GM12865 (cell line): Measurements from ENCODE around the gene GPR31.
"Not testable (repeated sequence)": the region's sequence is repeated elsewhere in the genome, so short reads cannot be mapped to it uniquely, and the experiment has no call there.

Experiments used
- DNase-seq: peaks from one replicate; pipeline ENCODE4 v3.0.0; 2010; ENCODE audit warnings: low read depth
- H3K4me3 ChIP-seq: 2 replicates; pipeline ENCODE4 v1.5.1; 2011; ENCODE audit warnings: mild to moderate bottlenecking, low read depth, low read length, control low read depth
- TF ChIP-seq, protein P1 (sequence below): IDR thresholded peaks from 2 replicates; pipeline ENCODE4 v1.5.1; 2011; ENCODE audit warnings: low read length, control low read depth, low read depth, inconsistent platforms; ENCODE audit not compliant: insufficient read depth; ENCODE audit errors: missing control alignments

The GPR31 gene, protein sequence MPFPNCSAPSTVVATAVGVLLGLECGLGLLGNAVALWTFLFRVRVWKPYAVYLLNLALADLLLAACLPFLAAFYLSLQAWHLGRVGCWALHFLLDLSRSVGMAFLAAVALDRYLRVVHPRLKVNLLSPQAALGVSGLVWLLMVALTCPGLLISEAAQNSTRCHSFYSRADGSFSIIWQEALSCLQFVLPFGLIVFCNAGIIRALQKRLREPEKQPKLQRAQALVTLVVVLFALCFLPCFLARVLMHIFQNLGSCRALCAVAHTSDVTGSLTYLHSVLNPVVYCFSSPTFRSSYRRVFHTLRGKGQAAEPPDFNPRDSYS

DNA sequence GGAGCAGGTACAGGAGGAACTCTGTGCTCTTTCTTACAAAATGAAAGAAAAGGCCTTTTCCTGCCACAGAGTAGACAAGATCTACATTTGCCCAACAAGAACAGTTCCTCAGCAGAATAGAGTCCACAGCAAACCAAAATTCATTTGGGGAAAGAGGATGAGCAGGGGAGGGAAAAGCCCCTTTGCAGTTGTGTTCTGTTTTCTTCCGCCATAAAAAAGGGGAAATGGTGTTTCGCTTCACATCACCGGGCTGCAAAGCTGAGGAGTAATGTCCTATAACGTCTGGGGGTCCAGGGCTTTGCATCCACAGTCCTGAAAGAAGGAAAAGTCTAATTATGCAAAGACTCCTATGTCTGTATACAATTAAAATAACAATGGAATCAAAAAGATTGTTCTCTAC lies at the start of gene GPR31:
Gene GPR31 (minus strand): TSS at position 118 of the 400 bp plus-strand sequence. CDS start 149 bp downstream, outside the sequence.
- H3K4me3 ChIP-seq = no peak within 1 kb of the TSS
- DNase-seq = no peak
- TF ChIP-seq, protein P1, sequence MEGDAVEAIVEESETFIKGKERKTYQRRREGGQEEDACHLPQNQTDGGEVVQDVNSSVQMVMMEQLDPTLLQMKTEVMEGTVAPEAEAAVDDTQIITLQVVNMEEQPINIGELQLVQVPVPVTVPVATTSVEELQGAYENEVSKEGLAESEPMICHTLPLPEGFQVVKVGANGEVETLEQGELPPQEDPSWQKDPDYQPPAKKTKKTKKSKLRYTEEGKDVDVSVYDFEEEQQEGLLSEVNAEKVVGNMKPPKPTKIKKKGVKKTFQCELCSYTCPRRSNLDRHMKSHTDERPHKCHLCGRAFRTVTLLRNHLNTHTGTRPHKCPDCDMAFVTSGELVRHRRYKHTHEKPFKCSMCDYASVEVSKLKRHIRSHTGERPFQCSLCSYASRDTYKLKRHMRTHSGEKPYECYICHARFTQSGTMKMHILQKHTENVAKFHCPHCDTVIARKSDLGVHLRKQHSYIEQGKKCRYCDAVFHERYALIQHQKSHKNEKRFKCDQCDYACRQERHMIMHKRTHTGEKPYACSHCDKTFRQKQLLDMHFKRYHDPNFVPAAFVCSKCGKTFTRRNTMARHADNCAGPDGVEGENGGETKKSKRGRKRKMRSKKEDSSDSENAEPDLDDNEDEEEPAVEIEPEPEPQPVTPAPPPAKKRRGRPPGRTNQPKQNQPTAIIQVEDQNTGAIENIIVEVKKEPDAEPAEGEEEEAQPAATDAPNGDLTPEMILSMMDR = no peak

DNA sequence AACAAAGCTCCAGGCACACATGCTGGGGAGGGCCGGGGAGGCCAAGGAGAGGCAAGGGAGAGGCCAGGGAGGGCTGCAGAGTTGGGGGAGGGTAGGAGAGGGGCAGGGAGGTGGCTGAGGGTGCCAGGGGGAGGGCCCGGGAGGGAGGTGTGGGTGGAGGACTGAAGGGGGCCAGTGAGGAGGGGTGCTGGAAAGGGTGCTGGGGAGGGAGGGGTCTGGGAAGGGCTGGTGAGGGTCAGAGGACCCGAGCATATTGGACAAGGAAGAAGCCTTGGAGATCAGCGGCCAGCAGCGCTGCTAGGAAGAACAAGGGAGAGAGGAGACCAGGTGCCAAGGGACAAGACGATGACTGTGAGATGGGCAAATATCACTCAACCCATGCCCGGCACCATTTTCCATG lies 49.7 kb upstream of the GPR31 start:
- TF ChIP-seq, protein P1 = no peak

DNA sequence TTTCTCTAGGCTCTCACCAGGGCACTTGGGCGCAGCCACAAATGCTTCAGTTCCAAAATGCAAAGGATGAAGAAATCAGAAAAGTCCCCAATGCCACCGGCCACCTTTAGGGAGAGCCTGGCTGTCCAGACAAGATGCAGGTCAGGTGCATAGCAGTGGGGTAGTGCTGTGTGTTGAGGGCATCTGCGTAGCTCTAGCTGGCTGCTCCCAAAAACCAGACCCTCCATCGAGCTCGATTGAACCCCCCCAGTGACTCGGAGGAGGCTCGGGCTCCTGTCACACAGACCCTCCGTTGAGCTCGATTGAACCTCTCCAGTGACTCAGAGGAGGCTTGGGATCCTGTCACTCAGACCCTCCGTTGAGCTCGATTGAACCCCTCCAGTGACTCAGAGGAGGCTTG lies 47.5 kb upstream of the GPR31 start:
- not testable (repeated sequence) for H3K4me3 ChIP-seq

More for the DNA sequence above, 49.7 kb upstream of the GPR31 start:
- H3K4me3 ChIP-seq = no peak overlapping the region
- no peak for DNase-seq

DNA sequence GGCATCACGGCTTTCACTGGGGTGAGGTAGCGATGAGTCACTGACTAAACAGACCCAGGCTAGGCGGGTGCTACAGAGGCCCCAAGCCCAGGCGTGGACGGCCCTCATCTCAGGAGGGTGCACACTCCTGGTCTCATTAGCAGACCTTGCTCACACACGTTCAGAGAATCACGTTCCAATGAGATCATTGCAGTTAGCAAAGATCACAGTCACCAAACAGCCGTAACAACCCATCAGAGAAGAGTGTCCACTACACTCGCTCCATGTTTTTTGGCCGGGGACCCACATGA lies 46.2 kb upstream of the GPR31 start:
- DNase-seq, H3K4me3 ChIP-seq: not testable (repeated sequence)

More for the DNA sequence above, 47.5 kb upstream of the GPR31 start:
- DNase-seq = not testable (repeated sequence)

DNA sequence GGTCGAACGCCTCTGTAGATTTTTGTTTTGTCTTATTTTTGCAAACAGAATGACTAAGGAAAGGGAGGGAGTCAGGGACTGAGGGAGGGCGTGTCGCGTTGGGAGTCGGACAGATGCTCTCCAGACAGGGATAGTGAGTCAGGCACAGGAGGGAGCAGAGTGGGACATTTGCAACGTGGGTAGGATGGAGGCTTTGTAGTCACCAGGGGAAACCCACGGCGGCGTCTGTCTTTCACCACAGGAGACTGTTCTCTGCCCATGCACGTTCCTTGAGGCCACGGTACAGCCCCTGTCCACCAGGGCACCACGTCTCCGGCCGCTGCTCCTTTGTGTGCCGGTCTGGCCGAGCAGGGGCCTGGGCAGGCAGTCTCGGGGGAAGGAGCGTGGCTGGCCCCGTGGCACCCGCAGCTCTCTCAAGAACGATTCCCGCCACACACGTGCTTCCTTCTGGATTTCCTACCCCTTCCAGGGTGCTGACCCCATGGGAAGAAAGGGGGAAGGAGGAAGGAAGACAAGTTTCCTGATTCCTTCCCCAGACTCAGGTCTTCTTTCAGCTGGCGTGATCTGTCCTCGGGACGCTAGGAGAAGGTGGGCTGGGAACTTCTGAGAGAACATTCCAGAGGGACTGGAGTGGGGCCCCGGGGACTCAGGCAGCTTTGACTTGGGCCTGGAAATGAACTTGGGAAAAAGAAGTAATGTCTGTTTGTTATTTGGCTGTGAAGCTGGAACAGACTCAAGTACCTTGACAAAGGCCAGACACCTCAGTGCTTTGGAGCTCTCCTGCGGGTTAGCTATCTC lies 45.7 kb upstream of the GPR31 start:
- H3K4me3 ChIP-seq, DNase-seq: not testable (repeated sequence)

DNA sequence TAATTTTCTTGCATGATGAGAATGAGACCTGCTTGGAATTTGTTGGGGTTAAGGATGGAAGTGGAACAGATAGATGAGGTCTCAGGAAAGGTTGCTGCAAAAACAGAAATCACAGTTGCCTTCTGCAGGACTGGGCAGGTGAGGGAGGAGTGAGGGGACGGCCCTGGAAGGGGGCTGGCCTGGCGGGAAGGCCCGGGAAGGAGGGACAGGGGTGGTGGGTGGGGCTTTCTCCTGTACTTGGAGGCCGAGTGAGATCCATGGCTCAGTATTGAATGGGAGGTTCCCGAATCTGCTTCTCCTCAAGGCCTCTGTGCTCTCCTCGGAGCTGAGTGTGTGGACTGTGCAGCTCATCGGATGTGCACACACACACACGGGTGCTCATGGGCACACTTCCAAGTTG lies 44.8 kb upstream of the GPR31 start:
- not testable (repeated sequence) for H3K4me3 ChIP-seq, DNase-seq

DNA sequence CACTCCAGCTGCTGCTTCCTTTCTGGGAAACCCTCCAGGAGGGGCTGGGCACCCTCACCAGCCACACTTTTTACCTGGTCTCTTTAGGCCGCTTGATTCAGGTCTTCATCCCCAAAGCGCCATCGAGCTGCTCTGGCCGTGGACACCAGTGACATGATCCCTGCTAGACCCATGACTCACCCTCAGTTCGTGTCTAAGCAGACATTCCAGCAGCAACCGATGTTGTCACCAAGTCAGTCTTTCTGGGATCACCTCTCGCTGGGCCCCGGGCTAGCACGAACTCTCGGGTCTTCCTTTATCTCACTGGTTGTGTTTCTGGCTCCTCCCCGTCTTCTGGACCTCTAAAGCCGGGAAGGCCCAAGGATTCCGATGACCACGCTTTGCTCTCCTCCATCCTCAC lies 43.0 kb upstream of the GPR31 start:
- TF ChIP-seq, protein P1 = no peak
- no peak for DNase-seq
- no peak overlapping the region for H3K4me3 ChIP-seq

DNA sequence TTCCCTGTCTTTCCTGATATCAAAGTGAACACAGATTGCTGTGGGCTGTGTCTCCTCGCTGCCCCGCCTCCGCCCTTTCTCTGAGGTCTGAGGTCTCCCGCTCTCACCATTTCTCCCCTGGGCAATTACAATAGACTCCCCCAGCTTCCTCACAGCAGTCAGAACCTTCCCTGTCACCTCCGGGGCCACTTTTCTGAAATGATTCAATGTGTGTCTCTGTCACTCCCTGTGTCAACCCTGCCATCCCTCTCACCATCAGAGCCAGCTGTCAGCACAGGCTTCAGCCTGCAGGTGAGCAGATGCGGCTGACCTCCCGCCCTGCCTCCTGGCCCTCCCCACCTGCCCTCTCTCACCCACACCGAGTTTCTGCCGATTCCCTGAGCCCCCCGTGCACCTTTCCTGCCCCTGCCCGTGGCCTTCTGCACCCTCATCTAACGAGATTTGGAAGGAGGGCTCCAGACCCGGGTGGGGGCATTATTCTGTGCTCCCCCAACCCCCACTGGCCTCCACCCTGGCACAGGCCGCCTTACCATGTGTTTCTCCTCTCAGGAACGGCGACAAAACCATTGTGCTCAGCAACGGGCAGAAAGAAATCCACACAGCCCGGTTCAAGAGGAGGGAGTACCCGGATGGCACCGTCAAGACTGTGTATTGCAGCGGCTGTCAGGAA lies 38.3 kb upstream of the GPR31 start:
- not testable (repeated sequence) for DNase-seq, H3K4me3 ChIP-seq

DNA sequence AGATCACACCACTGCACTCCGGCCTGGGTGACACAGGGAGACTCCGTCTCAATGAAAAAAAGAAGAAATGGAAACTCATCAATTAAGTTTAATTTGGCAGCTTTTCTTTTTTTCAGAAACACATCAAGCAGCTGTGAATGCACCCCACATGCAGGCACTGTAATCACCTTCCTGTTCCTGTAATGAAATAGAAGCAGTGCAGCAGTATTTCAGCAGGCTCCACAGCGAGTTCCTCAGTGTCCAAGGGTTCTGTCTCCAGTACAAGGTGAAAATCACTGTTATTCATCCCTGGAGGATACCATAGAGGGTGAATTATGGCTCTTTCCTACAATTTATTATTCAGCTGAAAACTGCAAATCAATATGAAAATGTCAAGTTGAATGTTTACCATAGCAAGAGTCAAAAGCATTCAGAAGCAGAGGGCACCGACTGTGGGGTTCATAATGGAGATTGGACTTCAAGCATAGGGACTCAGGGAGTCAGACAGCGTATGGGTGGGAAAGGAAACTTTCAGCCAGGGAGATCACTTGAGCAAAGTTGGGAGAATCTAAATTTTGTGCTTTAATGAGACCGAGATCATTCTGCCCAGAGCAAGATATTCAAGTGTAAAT lies 35.8 kb upstream of the GPR31 start:
- DNase-seq, H3K4me3 ChIP-seq: not testable (repeated sequence)

DNA sequence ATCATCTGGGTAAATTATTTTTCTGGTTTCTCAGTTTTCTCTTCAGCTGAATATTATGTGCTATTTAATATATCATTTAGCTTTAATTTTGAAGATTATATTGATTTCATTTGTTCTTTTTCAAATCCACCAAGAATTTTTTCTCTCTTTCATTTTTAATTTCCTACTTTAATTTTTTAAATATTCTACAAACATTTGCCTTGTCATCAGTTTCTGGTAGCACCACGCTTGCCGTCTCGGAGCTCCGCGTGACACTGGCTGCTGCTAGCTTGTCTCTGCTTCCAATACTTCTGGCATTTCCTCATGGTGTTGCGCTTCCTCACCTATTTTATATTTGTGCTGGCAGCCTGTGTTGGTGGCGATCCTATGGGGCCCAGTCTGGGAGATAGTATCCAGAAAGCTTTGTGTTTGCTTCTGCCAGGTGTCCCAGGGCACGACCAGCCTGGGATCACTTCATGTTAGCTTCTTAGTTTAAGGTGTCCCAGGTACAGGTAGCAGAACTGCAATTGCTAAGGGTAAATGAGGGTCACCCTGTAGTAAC lies 33.3 kb upstream of the GPR31 start:
- DNase-seq, H3K4me3 ChIP-seq: not testable (repeated sequence)

DNA sequence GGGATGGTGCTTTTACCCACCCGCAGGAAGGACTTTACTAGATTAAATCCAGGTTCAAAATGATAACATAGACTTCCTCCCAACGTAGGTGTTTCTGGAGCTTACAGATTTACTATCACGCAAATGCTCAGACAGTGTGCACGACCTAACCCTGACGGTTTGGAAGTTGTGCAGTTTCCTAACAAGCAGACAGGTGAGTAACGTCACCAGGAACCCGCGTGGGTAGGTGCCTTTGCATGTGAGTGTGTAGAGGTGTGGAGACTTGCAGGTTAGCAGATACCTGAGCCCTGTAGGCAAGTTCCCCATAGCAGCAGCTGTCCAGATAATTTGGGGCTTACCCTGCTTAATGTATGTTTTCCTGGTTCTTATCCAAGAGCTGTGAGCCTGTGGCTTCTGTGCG lies 29.5 kb upstream of the GPR31 start:
- H3K4me3 ChIP-seq, DNase-seq: not testable (repeated sequence)

DNA sequence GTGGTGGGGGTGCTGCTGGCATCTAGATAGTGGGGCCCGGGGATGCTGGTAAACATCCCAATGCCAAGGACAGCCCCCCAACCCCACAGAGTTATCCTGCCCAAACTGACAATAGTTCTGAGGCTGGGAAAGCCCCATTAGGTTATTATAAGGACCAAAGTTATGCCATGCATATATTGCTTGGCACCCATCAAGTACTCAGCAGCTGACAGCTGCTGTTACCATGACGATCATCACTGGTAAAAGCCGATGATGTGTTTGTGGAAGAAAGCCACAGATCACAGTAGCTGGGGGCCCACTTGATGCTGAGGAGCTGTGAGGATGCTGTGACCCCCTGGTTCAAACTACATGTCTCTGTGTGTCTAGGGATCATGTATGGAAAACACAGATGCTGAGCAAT lies 27.3 kb upstream of the GPR31 start:
- not testable (repeated sequence) for H3K4me3 ChIP-seq, DNase-seq

DNA sequence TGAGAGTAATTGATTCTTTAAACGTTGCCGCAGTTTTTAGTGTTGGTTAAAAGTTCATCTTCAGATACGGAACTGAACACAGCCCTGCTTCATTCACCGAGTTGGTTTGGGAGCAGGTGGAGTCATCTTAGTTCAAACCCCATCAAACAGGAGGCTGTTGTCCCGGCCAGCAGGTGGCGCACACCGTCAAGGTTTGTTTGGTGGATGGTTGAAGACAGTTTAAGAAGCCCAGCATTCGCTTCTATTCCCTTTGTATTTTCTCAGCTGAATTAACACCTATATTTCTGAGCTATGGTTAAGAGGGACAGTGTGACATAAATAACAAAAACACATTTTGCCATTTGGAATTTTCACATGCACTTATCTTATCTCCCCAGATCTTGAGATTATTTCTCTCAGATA lies 25.1 kb upstream of the GPR31 start:
- DNase-seq, H3K4me3 ChIP-seq: not testable (repeated sequence)

DNA sequence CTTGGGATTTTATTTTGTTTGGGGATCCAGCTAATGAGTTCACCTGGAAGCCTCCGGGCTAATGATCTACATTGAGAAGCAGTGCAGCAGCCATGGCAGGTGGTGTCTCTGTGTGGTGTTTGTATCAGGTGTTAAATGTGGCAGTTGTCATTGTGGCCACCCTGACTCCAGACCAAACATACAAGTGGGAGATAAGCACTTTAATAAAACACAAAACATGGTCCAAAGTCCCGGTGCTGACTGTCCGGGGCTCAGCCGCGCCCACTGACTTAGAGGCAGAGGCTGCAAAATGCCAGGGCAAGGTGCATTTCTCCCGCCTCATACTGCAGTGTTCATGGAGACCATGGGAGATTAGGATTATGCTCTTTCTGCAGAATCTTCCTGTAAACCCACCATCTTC lies 23.6 kb upstream of the GPR31 start:
- DNase-seq, H3K4me3 ChIP-seq: not testable (repeated sequence)

DNA sequence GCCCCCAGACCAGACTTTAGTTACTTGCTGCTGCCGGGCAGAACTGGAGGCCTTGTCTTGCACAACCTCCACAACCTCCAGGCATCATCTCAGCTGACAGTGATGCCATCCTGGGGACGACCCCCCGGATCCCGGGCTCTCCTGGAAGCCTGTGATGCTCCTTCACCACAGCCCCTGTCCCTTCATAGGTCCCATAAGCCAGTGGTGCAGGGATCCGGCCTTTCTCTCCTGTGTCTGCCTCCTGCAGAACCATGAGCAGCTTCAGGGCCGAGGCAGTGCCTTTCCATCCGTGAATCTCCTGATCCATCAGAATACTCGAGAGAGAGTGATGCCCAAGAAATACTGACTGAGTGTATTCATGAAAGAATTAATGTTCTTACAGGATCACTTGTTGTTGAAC lies 22.3 kb upstream of the GPR31 start:
- DNase-seq, H3K4me3 ChIP-seq: not testable (repeated sequence)
